Psoas muscle (tissue), 8 donors: Measurements from ENCODE around the gene FKBP1A. TPM values are rescaled to one million over a fixed set of nuclear protein-coding genes. Genes with fewer than 3 reads are reported as not detected.

Experiments used
- ATAC-seq, 4 donors: fragments of 200-7000 bp; cut with Tn5 transposase; one replicate each; pipeline ENCODE4 v1.9.1; 2020; ENCODE audit warnings: moderate library complexity in 3 of 4, mild to moderate bottlenecking in 2 of 4
- DNase-seq, 2 donors: peaks; one replicate each; pipeline ENCODE4 v3.0.0-alpha.2; 2020
- H3K27ac ChIP-seq: fragments of 200-600 bp; one replicate; pipeline ENCODE4 v1.8.0; 2022
- H3K27me3 ChIP-seq, 3 donors: fragments of 200-600 bp in 1 of 3; one replicate each; pipeline versions ENCODE4 v1.6.1 to v1.8.0; 2013 to 2022; ENCODE audit warnings: low read length in 2 of 3, mild to moderate bottlenecking in 2 of 3, moderate library complexity in 1 of 3; ENCODE audit not compliant: insufficient read depth in 3 of 3
- H3K36me3 ChIP-seq, 2 donors: fragments of 200-600 bp in 1 of 2; one replicate each; pipeline versions ENCODE4 v1.6.1 to v1.8.0; 2013 to 2022; ENCODE audit warnings: low read depth in 1 of 2, mild to moderate bottlenecking in 1 of 2, moderate library complexity in 1 of 2; ENCODE audit not compliant: insufficient read depth in 1 of 2
- H3K4me1 ChIP-seq: fragments of 200-600 bp; one replicate; pipeline ENCODE4 v1.8.0; 2022
- H3K4me3 ChIP-seq: fragments of 200-600 bp; one replicate; pipeline ENCODE4 v1.8.0; 2022; ENCODE audit warnings: mild to moderate bottlenecking
- H3K9me3 ChIP-seq: fragments of 200-600 bp; one replicate; pipeline ENCODE4 v1.8.0; 2022
- CTCF ChIP-seq: fragments of 200-600 bp; IDR thresholded peaks from one replicate; pipeline ENCODE4 v1.8.0; 2022; ENCODE audit warnings: antibody characterized with exemption
- WGBS, 3 donors: extraction: QIAGEN DNeasy Blood & Tissue Kit; methylation state at CpG; one replicate each; pipeline versions ENCODE4 v1.1.6 to v1.1.7; 2013; 5-methylcytosine and 5-hydroxymethylcytosine counted together
- intact Hi-C, 2 donors: fragments of 100-400 bp; cut with DNase I; formaldehyde crosslinking; loops; one replicate each; pipeline versions ENCODE4 v1.11.0 to v1.14.2; 2022
- polyA plus RNA-seq, 3 donors: library from polyadenylated mRNA; stranded (reverse); fragments of 200-250 nt; gene quantifications; one replicate each; pipeline ENCODE4 v1.2.3, GENCODE V29; 2013
- total RNA-seq, 4 donors: library from RNA; stranded (reverse); fragmentation: NEBNext Ultra II Directional in 2 of 4; extraction: Animal tissue kit (Norgen Biotek cat#: 25700) in 2 of 4; gene quantifications; one replicate each; pipeline versions ENCODE4 v1.2.1 to v1.2.4, GENCODE V29; 2021 to 2023
- donor health status: healthy with polysubstance abuse.
- donor health status: DM: no; HTN: no; CAD: no; lungs with moderate emphysema.
- donor health status: Bipolar disorder and iron deficiency.
- donor health status: healthy.
- donor health status: DM: yes; HTN: yes; CAD: no.
- donor health status: DM: no; HTN: no; CAD: no.
- donor health status: DM: no; HTN: no; CAD: no.
- donor health status: DM: yes; HTN: yes; CAD: no.

FKBP1A gene
- total and polyA plus RNA-seq, 7 donors = 78.4 to 503 (median 116) TPM

- no peak for ATAC-seq
- WGBS, 3 donors = 72 to 87% (median 85%) methylated on average over 7 of the region's 7 CpGs
- TF ChIP-seq CTCF = no peak
Observed at GRCh38 chr20:1360094-1360846, 32.6 kb downstream of the FKBP1A start.

GRCh38 chr20:1357921-1358671, 34.8 kb downstream of the FKBP1A start:
- H3K9me3 ChIP-seq = no peaks in the 10 kb centered on the region
- no peak for DNase-seq
- 94 to 96% (median 95%) methylated on average over 9 of the region's 9 CpGs for WGBS, 3 donors
- no peak overlapping the region for H3K27ac ChIP-seq
- ATAC-seq = no peak
- H3K4me3 ChIP-seq = no peak overlapping the region
- peaks cover 0 to 22% of the 10 kb centered on the region in 2 donors for H3K36me3 ChIP-seq
- no peak for TF ChIP-seq CTCF
- intact Hi-C loops = no loop called here
- no peaks in the 10 kb centered on the region for H3K27me3 ChIP-seq
- no peaks in the 10 kb centered on the region for H3K4me1 ChIP-seq

More at GRCh38 chr20:1360094-1360846, 32.6 kb downstream of the FKBP1A start:
- Histone ChIP-seq H3K9me3 (no peaks in the 10 kb centered on the region), H3K4me3 (no peak overlapping the region), H3K4me1 (no peaks in the 10 kb centered on the region), H3K27me3 (no peaks in the 10 kb centered on the region), H3K36me3 (peaks cover 0 to 16% of the 10 kb centered on the region in 2 donors), H3K27ac (no peak overlapping the region)
- DNase-seq = no peak
- intact Hi-C loops = no loop called here

GRCh38 chr20:1353956-1354355, 38.9 kb downstream of the FKBP1A start:
- H3K27me3 ChIP-seq = no peaks in the 10 kb centered on the region
- H3K4me1 ChIP-seq = no peaks in the 10 kb centered on the region
- no peak for TF ChIP-seq CTCF
- H3K36me3 ChIP-seq = peaks cover 0 to 20% of the 10 kb centered on the region in 2 donors
- DNase-seq (no peak), ATAC-seq (no peak)
- no peaks in the 10 kb centered on the region for H3K9me3 ChIP-seq
- H3K27ac ChIP-seq = no peak overlapping the region
- H3K4me3 ChIP-seq = no peak overlapping the region
- intact Hi-C loops = no loop called here

DNA sequence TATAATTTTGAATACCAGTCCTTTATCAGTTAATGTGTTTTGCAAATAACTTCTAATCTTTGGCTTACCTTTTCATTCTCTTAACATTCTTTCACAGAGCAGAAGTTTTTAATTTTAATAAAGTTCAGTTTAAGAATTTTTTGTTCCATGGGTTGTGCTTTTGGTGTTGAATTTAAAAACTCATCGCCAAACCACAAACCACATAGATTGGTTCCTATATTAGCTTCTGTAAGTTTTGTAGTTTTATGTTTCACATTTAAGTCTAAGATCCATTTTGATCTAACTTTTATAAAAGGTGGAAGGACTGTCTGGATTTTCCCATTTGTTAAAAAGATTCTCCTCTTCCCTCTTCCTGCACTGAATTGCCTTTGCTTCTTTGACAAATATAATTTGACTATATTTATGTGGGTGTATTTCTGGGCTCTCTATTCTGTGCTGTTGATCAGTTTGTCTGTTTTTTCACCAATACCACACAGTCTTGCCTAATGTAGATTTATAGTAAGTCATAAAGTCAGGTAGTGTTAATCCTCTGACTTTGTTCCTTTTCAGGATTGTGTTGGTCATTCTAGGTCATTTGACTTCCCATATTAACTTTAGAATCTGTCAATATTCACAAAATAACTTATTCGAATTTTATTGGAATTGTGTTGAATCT, 46.4 kb downstream of the FKBP1A start:
- H3K36me3 ChIP-seq = peaks cover 0 to 8% of the 10 kb centered on the region in 2 donors
- no peak for ATAC-seq
- peaks cover 5% of the 10 kb centered on the region for H3K4me1 ChIP-seq
- intact Hi-C loops = no loop called here
- no peak overlapping the region for H3K4me3 ChIP-seq
- no peak for DNase-seq
- H3K27ac ChIP-seq = no peak overlapping the region
- H3K9me3 ChIP-seq = no peaks in the 10 kb centered on the region
- 91 to 98% (median 94%) methylated on average over 2 of the region's 2 CpGs for WGBS, 3 donors
- no peaks in the 10 kb centered on the region for H3K27me3 ChIP-seq
- no peak for TF ChIP-seq CTCF
